Measurements from ENCODE around the gene RNF2. TPM values are rescaled to one million over a fixed set of nuclear protein-coding genes. Genes with fewer than 3 reads are reported as not detected.

RNF2 gene
- total and polyA plus RNA-seq, 10 of the 15 experiments (the other 5 are each of a cell fraction or from before 2014, with no cell fraction given), result 4.8 to 36.3 (median 15.1) TPM

DNA sequence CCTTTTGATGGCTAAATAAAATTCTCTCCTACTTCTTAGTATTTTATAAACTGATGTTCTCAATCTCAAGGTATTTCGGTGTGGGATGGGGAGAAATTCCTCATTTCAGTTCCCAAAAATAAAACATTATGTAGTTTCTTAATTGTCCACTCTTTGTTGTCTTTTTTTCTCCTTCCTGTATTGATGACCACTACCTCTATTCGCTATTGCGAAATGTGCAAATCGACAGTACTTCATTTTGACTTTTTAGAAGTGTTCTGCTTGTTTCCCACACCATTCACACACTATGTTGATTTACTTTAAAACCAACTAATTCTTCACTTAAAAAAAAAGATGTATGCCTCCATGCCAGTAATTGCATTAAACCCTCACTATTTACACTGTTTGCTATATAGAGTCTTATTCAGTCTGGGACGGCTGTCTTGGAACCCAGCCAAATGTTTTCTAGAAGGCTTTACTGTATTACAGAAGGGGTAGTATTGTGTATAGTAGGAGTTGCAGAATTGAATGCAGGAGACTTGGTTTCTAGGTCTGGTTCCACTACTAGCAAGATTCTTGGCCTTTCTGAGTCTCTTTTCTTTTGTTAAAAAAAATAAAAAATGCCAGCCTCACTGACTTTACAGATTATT is 5.6 kb downstream of the RNF2 start (continued):
- TF ChIP-seq, protein P1, sequence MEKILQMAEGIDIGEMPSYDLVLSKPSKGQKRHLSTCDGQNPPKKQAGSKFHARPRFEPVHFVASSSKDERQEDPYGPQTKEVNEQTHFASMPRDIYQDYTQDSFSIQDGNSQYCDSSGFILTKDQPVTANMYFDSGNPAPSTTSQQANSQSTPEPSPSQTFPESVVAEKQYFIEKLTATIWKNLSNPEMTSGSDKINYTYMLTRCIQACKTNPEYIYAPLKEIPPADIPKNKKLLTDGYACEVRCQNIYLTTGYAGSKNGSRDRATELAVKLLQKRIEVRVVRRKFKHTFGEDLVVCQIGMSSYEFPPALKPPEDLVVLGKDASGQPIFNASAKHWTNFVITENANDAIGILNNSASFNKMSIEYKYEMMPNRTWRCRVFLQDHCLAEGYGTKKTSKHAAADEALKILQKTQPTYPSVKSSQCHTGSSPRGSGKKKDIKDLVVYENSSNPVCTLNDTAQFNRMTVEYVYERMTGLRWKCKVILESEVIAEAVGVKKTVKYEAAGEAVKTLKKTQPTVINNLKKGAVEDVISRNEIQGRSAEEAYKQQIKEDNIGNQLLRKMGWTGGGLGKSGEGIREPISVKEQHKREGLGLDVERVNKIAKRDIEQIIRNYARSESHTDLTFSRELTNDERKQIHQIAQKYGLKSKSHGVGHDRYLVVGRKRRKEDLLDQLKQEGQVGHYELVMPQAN (conservative IDR thresholded peaks at IDR 0.05), result no peak
- TF ChIP-seq CHD4 (IDR thresholded peaks at IDR 0.05), result no peak
- no peak for TF ChIP-seq CEBPB (IDR thresholded peaks at IDR 0.05; ENCODE audit: borderline replicate concordance in 1 of 2, low read depth in 2 of 2, low read length in 2 of 2)
- no peak for TF ChIP-seq PML (IDR thresholded peaks at IDR 0.05; ENCODE audit: low read length)
- no peak for TF ChIP-seq YBX1 (IDR thresholded peaks at IDR 0.05)

DNA sequence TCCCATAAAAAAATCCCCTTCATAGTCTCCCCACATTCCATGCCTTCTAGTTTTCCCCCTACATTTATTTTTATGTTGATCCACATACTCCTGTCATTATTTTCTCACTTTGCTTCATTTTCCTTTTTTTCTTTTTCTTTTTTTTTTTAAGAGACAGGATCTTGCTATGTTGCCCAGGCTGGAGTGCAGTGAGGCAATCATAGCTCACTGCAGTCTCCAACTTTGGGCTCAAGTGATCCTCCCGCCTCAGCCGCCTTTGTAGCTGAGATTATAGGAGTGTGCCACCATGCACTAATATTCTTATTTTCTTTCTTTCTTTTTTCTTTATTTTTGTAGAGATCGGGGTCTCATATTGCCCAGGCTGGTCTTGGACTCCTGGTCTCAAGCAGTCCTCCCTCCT is 7.8 kb downstream of the RNF2 start:
- intact Hi-C loops (cut with micrococcal nuclease; ENCODE audit: unreplicated experiment) (no loop called here), in situ Hi-C loops (cut with MboI) (no loop called here)
- TF ChIP-seq NBN (IDR thresholded peaks at IDR 0.05), result no peak
- no peaks in the 10 kb centered on the region; the same call in none of the 3 replicates for H3K9me3 ChIP-seq (replicated peaks; ENCODE audit: control insufficient read depth, insufficient read depth, low read length)
- H3K4me2 ChIP-seq (ENCODE audit: control insufficient read depth, insufficient read depth), result no peak overlapping the region
- DNase-seq (ENCODE audit: low read depth, low spot score), result no peak
- H3K4me3 ChIP-seq, result no peak overlapping the region
- RAD21 ChIA-PET (ENCODE audit: unreplicated experiment), result no interaction called here
- BruUV-seq (replicated peaks), result no TSS peak
- SMC1A ChIA-PET (ENCODE audit: uncharacterized antibody, unreplicated experiment), result interaction anchor here (0.6 to 0.8 kb wide), 3 partner anchors 13 to 117 kb away, joined by 3 read pairs; no protein-coding TSS in a partner anchor
- 100% methylated on average over 3 of the region's 3 CpGs for WGBS (ENCODE audit: insufficient coverage, insufficient replicate concordance, low lambda C conversion rate, missing lambda C conversion rate)
- no peaks in the 10 kb centered on the region for H4K20me1 ChIP-seq (ENCODE audit: control insufficient read depth, insufficient read depth)
- ATAC-seq, result no peak
- H2AFZ ChIP-seq (ENCODE audit: control insufficient read depth, low read depth, low read length), result no peak overlapping the region
- POLR2A ChIA-PET, result no interaction called here
- peaks cover 0 to 3% of the 10 kb centered on the region in 2 experiments; a peak in 1 of 4 replicates for H3K36me3 ChIP-seq (ENCODE audit: control insufficient read depth in 2 of 2, insufficient read depth in 2 of 2, low read length in 1 of 2)
- no peak for FAIRE-seq
- no peak overlapping the region for H3K9ac ChIP-seq (ENCODE audit: control insufficient read depth, insufficient read depth, low read length)
- H3K79me2 ChIP-seq (ENCODE audit: control insufficient read depth, insufficient read depth, low read length), result peaks cover 8% of the 10 kb centered on the region
- CTCF ChIA-PET, result interaction anchor here (1.3 kb wide), 1 partner anchor 117 kb away, joined by 3 read pairs; no protein-coding TSS in a partner anchor
- H3K27me3 ChIP-seq (replicated peaks in 1 of 2; ENCODE audit: control insufficient read depth in 2 of 2, insufficient read depth in 2 of 2, low read length in 1 of 2), result no peaks in the 10 kb centered on the region
- no peak overlapping the region for H3K27ac ChIP-seq (ENCODE audit: control insufficient read depth, insufficient read depth)
- no peaks in the 10 kb centered on the region for H3K4me1 ChIP-seq (ENCODE audit: control insufficient read depth, insufficient read depth, low read length)

Data from GM12878 (cell line).